Stimulated activated CD8-positive, alpha-beta memory T cell treated with anti-CD3 and anti-CD28 coated beads, Interleukin-15, amount 100 ng/mL, for 1 hour (primary cell): Measurements from ENCODE around the gene MIX23.
"Not testable (repeated sequence)": the region's sequence is repeated elsewhere in the genome, so short reads cannot be mapped to it uniquely, and the experiment has no call there.

Source experiments
- DNase-seq: peaks from one replicate; pipeline ENCODE4 v3.0.0-alpha.2; 2020; ENCODE audit warnings: low read depth

MIX23 gene

GRCh38 chr3:122392868-122393844 is 10.1 kb upstream of the MIX23 start:
- DNase-seq: no peak

GRCh38 chr3:122391681-122392446 is 8.8 kb upstream of the MIX23 start:
- DNase-seq: no peak

- no peak for DNase-seq
Measured at GRCh38 chr3:122390665-122391064, 7.6 kb upstream of the MIX23 start.

DNA sequence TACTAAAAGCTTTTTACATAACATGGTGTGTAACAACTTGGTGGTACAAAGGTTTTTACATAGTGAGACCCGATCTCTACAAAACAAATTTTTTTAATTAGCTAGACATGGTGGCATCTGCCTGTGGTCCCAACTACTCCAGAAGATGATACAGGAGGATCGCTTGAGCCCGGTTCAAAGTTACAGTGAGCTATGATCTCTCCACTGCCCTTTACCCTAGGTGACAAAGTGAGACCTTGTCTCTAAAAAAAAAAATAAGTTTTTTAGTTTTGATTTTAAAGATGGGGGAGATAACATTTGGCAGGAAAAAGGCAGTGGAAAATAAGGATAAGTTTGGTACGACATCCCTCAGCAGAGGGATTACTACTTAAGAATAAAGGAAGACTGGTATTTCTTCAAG is 6.9 kb upstream of the MIX23 start:
- no peak for DNase-seq

GRCh38 chr3:122389197-122389596 is 6.2 kb upstream of the MIX23 start:
- DNase-seq: no peak

DNA sequence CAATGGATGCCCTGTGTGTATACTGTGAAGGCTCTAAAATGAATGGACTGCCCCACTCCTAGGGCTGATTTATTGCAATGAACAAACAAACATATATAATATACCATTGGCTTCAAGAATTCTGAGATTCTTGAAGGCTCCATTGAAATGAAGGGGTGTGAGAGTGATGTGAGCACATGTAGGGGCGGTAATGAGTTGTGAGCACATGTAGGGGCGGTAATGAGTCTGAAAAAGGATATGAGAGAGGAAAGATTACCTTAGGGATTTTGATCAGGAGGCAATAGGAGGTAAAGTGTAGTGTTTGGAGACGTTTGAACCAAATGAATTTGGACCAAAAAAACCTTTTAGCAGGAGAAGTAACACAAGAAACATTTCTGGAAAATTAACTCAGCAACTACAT is 4.7 kb upstream of the MIX23 start:
- DNase-seq: no peak

- peak; percentile 80 for DNase-seq
Measured at GRCh38 chr3:122383771-122384697, 1.0 kb upstream of the MIX23 start, which contains the start of gene FAM162A. Gene FAM162A, plus strand, starts transcription at chr3:122384182. Its CDS starts 84 bp downstream, at chr3:122384266.

- no peak for DNase-seq
Measured at GRCh38 chr3:122377975-122378374, 5.1 kb downstream of the MIX23 start.

DNA sequence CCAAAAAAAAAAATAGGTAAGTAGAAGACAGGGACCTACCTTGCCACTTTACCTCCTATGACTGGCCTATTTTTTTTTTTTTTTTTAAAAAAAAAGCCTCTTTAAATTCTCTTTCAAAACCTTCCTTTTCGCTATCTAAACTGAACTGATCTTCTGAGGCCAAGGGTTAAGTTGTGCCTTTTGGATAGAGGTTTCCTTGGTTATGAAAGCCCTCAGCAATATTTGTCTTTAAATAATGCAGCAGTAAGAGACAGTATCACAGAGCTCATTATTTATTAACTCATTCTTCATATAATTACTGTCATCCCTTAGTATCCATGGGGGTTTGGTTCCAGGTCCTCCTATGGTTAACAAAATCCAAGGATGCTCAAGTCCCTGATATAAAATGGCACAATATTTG is 9.0 kb downstream of the MIX23 start:
- DNase-seq: no peak

GRCh38 chr3:122366379-122366749 is 16.7 kb downstream of the MIX23 start:
- no peak for DNase-seq

GRCh38 chr3:122365582-122366378 is 17.3 kb downstream of the MIX23 start:
- not testable (repeated sequence) for DNase-seq

DNA sequence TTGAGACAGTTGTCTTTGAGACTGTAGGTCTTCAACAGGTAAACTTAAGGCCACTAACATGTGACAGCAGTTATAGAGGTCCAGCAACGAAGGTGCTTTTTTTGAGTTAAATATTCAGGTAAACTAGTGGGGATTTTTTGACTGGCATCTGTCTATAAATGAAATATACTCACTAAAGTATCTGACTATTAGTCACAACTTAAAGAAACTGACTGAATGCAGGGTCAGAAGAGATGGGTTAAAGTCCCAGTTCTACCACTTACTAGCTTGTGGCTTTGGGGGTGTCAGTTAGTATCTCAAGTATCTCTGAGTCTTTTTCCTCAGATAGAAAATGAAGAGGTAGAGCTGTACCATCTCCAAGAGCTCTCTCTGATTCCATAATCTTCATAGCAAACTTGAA is 18.0 kb downstream of the MIX23 start:
- no peak for DNase-seq

DNA sequence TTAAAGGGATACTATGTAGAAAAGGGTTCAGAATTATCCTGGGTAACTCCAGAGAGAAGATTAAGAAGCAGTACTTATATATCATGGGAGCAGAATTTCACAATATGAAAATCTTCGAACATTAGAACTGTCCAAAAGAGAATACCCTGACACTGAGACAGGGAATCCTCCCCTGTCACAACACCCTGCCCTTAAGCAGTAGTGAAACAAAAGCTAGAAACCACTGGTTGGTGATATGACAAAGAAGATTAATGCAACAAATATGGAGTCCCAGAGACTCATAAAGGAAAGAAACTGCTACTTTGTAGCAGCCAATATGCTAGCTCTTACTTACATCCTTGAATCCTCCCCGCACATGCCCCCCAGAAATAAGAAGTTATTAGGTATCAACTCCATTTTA is 18.5 kb downstream of the MIX23 start:
- DNase-seq: no peak

- DNase-seq: no peak
Measured at GRCh38 chr3:122362026-122362425, 21.0 kb downstream of the MIX23 start.

- no peak for DNase-seq
Measured at GRCh38 chr3:122358703-122359032, 24.4 kb downstream of the MIX23 start.

- no peak for DNase-seq
Measured at GRCh38 chr3:122357828-122358702, 25.0 kb downstream of the MIX23 start.

DNA sequence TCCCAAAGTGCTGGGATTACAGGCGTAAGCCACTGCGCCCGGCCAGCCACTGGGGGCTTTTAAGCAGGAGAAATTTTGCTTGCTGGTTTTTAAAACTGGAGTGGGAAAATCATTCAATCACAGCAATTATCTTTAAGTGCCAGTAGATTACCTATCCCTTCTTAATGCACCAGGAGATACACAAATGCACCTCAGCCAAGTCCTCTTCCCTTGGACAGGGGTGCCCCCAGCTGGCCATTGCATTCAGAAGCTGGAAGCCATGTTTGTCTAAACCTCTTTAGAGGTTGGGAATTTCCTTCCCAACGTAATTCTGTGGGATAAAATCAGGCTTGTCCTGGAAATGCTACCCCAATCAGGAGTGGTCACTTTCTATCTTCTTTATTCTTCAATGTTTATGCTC is 26.6 kb downstream of the MIX23 start:
- DNase-seq: no peak

GRCh38 chr3:122355612-122356011 is 27.4 kb downstream of the MIX23 start:
- no peak for DNase-seq

- DNase-seq: no peak
Measured at GRCh38 chr3:122353893-122354401, 29.1 kb downstream of the MIX23 start.

GRCh38 chr3:122353215-122353614 is 29.8 kb downstream of the MIX23 start:
- DNase-seq: no peak
